HG03442 (cell line): ENCODE measurements around the gene POLR1F.
"Not testable (repeated sequence)": the region's sequence is repeated elsewhere in the genome, so short reads cannot be mapped to it uniquely, and the experiment has no call there.

Experiments used
- ATAC-seq: cut with Tn5 transposase; IDR thresholded peaks from one replicate; pipeline ENCODE4 v1.9.1; 2021; ENCODE audit warnings: mild to moderate bottlenecking, moderate library complexity; ENCODE audit not compliant: unreplicated experiment

Gene POLR1F

GRCh38 chr7:19708397-19709248 is at the start of gene POLR1F:
POLR1F (minus strand) TSS chr7:19709037; CDS start chr7:19709016, 21 bp downstream.
- ATAC-seq: peak; percentile 98

GRCh38 chr7:19754521-19755116 is 45.8 kb upstream of the POLR1F start:
- ATAC-seq: no peak

- ATAC-seq: no peak
Observed at GRCh38 chr7:19752020-19752419, 43.2 kb upstream of the POLR1F start.

- no peak for ATAC-seq
Observed at GRCh38 chr7:19749658-19750057, 40.8 kb upstream of the POLR1F start.

GRCh38 chr7:19747740-19748339 is 39.0 kb upstream of the POLR1F start:
- ATAC-seq: no peak

GRCh38 chr7:19744075-19744474 is 35.2 kb upstream of the POLR1F start:
- ATAC-seq: no peak

- ATAC-seq: no peak
Observed at GRCh38 chr7:19728716-19729115, 19.9 kb upstream of the POLR1F start.

GRCh38 chr7:19725770-19726169 is 16.9 kb upstream of the POLR1F start:
- ATAC-seq: no peak

GRCh38 chr7:19715499-19715898 is 6.7 kb upstream of the POLR1F start:
- no peak for ATAC-seq

GRCh38 chr7:19713676-19714075 is 4.8 kb upstream of the POLR1F start:
- ATAC-seq: no peak

GRCh38 chr7:19709249-19709578 is 377 bp upstream of the POLR1F start:
- ATAC-seq: no peak

- no peak for ATAC-seq
Observed at GRCh38 chr7:19707240-19707639, 1.6 kb downstream of the POLR1F start.

- no peak for ATAC-seq
Observed at GRCh38 chr7:19705663-19706062, 3.2 kb downstream of the POLR1F start.

GRCh38 chr7:19701471-19701870 is 7.4 kb downstream of the POLR1F start:
- no peak for ATAC-seq

- ATAC-seq: no peak
Observed at GRCh38 chr7:19700936-19701335, 7.9 kb downstream of the POLR1F start.

- ATAC-seq: no peak
Observed at GRCh38 chr7:19698331-19698730, 10.5 kb downstream of the POLR1F start.

- no peak for ATAC-seq
Observed at GRCh38 chr7:19696926-19697325, 11.9 kb downstream of the POLR1F start.

GRCh38 chr7:19692111-19692828 is 16.6 kb downstream of the POLR1F start:
- ATAC-seq: no peak

GRCh38 chr7:19690736-19691135 is 18.1 kb downstream of the POLR1F start:
- ATAC-seq: no peak

GRCh38 chr7:19689130-19689529 is 19.7 kb downstream of the POLR1F start:
- ATAC-seq: not testable (repeated sequence)

- ATAC-seq: no peak
Observed at GRCh38 chr7:19681596-19681995, 27.2 kb downstream of the POLR1F start.
